ENCODE data around the gene ACTR3. TPM values are rescaled to one million over a fixed set of nuclear protein-coding genes. Genes with fewer than 3 reads are reported as not detected.

The ACTR3 gene
- total and polyA plus RNA-seq, 9 donors: 41.7 to 167 (median 133) TPM

DNA sequence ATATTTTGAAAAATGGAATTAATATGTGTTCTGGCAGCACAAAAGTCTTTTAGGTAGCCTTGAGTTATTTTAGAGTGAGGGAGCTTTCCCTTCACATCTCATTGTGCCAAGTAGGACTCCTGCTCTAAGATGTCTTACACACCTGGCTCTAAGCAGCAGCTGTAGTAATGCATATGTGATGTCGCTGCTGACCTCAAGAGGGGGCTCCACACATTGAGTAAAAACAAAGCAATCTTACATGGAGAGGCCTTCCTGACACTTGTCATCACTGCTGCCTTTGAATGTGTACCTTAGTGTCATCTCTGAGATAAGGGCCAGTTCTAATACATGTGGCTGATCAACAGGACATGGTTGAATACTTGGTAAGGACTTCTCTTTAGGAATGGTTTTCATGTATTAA is 75.8 kb downstream of the ACTR3 start:
- no peaks in the 10 kb centered on the region for H3K36me3 ChIP-seq
- no peak overlapping the region for H3K27ac ChIP-seq
- H3K27me3 ChIP-seq: no peaks in the 10 kb centered on the region
- intact Hi-C loops (cut with DNase I): no loop called here
- no peaks in the 10 kb centered on the region for H3K9me3 ChIP-seq
- no peaks in the 10 kb centered on the region for H3K4me1 ChIP-seq (ENCODE audit: insufficient read depth)
- no peak for DNase-seq
- TF ChIP-seq POLR2A (IDR thresholded peaks at IDR 0.05): no peak
- TF ChIP-seq EP300 (IDR thresholded peaks at IDR 0.05): no peak
- no peak for TF ChIP-seq CTCF (IDR thresholded peaks at IDR 0.05)
- 19 to 28% (median 20%) methylated on average over 1 of the region's 1 CpG for WGBS, 3 donors
- H3K4me3 ChIP-seq: no peak overlapping the region

DNA sequence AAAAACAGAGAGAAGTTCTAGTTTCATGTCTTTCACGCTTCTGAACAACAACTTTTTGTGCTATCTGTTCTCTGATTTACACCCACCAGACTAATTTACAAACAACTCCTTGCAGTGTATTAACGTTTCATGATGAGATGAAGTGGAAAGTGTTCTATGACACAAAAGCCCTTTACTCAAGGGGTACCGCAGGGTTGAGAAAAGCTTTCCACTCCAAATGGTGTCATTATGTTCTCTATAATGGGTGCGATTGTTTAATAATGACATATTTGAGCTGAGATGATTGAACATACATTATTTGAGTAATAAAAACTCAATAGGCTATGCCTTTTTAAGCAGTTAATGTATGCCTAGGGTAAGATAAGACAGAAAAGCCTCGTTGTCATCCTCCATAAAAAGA is 76.3 kb downstream of the ACTR3 start:
- H3K4me3 ChIP-seq: no peak overlapping the region
- no peaks in the 10 kb centered on the region for H3K4me1 ChIP-seq (ENCODE audit: insufficient read depth)
- intact Hi-C loops (cut with DNase I): no loop called here
- 67 to 73% (median 72%) methylated on average over 5 of the region's 5 CpGs for WGBS, 3 donors
- no peaks in the 10 kb centered on the region for H3K36me3 ChIP-seq
- DNase-seq: no peak
- H3K9me3 ChIP-seq: no peaks in the 10 kb centered on the region
- no peak overlapping the region for H3K27ac ChIP-seq
- no peaks in the 10 kb centered on the region for H3K27me3 ChIP-seq
- TF ChIP-seq CTCF (IDR thresholded peaks at IDR 0.05) (no peak), POLR2A (IDR thresholded peaks at IDR 0.05) (no peak), EP300 (IDR thresholded peaks at IDR 0.05) (no peak)

- Histone ChIP-seq H3K36me3 (no peaks in the 10 kb centered on the region), H3K4me3 (no peak overlapping the region), H3K27me3 (no peaks in the 10 kb centered on the region), H3K27ac (no peak overlapping the region), H3K9me3 (no peaks in the 10 kb centered on the region), H3K4me1 (ENCODE audit: insufficient read depth) (no peaks in the 10 kb centered on the region)
- DNase-seq: no peak
- 17 to 24% (median 24%) methylated on average over 5 of the region's 5 CpGs for WGBS, 3 donors
- intact Hi-C loops (cut with DNase I): no loop called here
- no peak for TF ChIP-seq CTCF (IDR thresholded peaks at IDR 0.05)
- no peak for TF ChIP-seq POLR2A (IDR thresholded peaks at IDR 0.05)
- TF ChIP-seq EP300 (IDR thresholded peaks at IDR 0.05): no peak
These were observed 76.9 kb downstream of the ACTR3 start for GRCh38 chr2:113966832-113967231.

- no peaks in the 10 kb centered on the region for H3K36me3 ChIP-seq
These were observed 77.4 kb downstream of the ACTR3 start for GRCh38 chr2:113967272-113967671.

More at GRCh38 chr2:113967272-113967671, 77.4 kb downstream of the ACTR3 start:
- intact Hi-C loops (cut with DNase I): no loop called here
- no peaks in the 10 kb centered on the region for H3K4me1 ChIP-seq (ENCODE audit: insufficient read depth)
- TF ChIP-seq EP300 (IDR thresholded peaks at IDR 0.05) (no peak), CTCF (IDR thresholded peaks at IDR 0.05) (no peak), POLR2A (IDR thresholded peaks at IDR 0.05) (no peak)
- H3K9me3 ChIP-seq: no peaks in the 10 kb centered on the region
- no peak overlapping the region for H3K27ac ChIP-seq
- 91 to 95% (median 92%) methylated on average over 1 of the region's 1 CpG for WGBS, 3 donors
- H3K4me3 ChIP-seq: no peak overlapping the region
- no peak for DNase-seq
- H3K27me3 ChIP-seq: no peaks in the 10 kb centered on the region

Data from ovary (tissue), 9 donors.